Skeletal muscle tissue (tissue), 4 donors: Measurements from ENCODE around the gene GORAB. TPM values are rescaled to one million over a fixed set of nuclear protein-coding genes. Genes with fewer than 3 reads are reported as not detected.
A peak's percentile ranks its signal among the peaks of the same experiment; 100 is the strongest.

Experiments
- H3K27ac ChIP-seq: one replicate; pipeline ENCODE4 v1.7.0; 2013; ENCODE audit warnings: mild to moderate bottlenecking, low read depth, low read length, inconsistent platforms
- H3K27me3 ChIP-seq, 3 donors: one replicate each; pipeline ENCODE4 v1.7.0; 2013; ENCODE audit warnings: low read length in 3 of 3; ENCODE audit not compliant: control insufficient read depth in 3 of 3, insufficient read depth in 3 of 3
- H3K36me3 ChIP-seq, 3 donors: one replicate each; pipeline ENCODE4 v1.7.0; 2013; ENCODE audit warnings: low read length in 3 of 3; ENCODE audit not compliant: control insufficient read depth in 3 of 3, insufficient read depth in 3 of 3
- H3K4me1 ChIP-seq, 3 donors: one replicate each; pipeline ENCODE4 v1.7.0; 2013; ENCODE audit warnings: low read length in 3 of 3, mild to moderate bottlenecking in 3 of 3; ENCODE audit not compliant: control insufficient read depth in 3 of 3, insufficient read depth in 3 of 3
- H3K4me3 ChIP-seq, 3 donors: one replicate each; pipeline ENCODE4 v1.7.0; 2013; ENCODE audit warnings: low read length in 3 of 3
- H3K9ac ChIP-seq, 3 donors: one replicate each; pipeline ENCODE4 v1.7.0; 2013; ENCODE audit warnings: low read length in 3 of 3, mild to moderate bottlenecking in 3 of 3, moderate library complexity in 2 of 3, low read depth in 1 of 3
- H3K9me3 ChIP-seq, 3 donors: one replicate each; pipeline ENCODE4 v1.7.0; 2013; ENCODE audit warnings: low read length in 3 of 3; ENCODE audit not compliant: control insufficient read depth in 3 of 3
- total RNA-seq: library from RNA; depleted of rRNA; stranded (reverse); fragments of >200 nt; gene quantifications from one replicate; pipeline ENCODE4 v1.2.3, GENCODE V29; 2014
- donor health status: Osteomylitis.

GORAB gene
- total RNA-seq, 1 donor from 2014 or later = 9.4 TPM

GRCh38 chr1:170513138-170513537 is 18.8 kb upstream of the GORAB start:
- Histone ChIP-seq H3K27ac (no peak overlapping the region), H3K9ac (no peak overlapping the region), H3K4me1 (no peaks in the 10 kb centered on the region), H3K9me3 (no peaks in the 10 kb centered on the region), H3K4me3 (no peak overlapping the region), H3K36me3 (no peaks in the 10 kb centered on the region), H3K27me3 (no peaks in the 10 kb centered on the region)

GRCh38 chr1:170518185-170518834 is 13.7 kb upstream of the GORAB start:
- Histone ChIP-seq H3K9me3 (no peaks in the 10 kb centered on the region), H3K4me3 (no peak overlapping the region), H3K36me3 (no peaks in the 10 kb centered on the region), H3K9ac (no peak overlapping the region), H3K27me3 (no peaks in the 10 kb centered on the region), H3K27ac (no peak overlapping the region), H3K4me1 (no peaks in the 10 kb centered on the region)

- Histone ChIP-seq H3K4me3 (no peak overlapping the region), H3K4me1 (no peaks in the 10 kb centered on the region), H3K9me3 (no peaks in the 10 kb centered on the region), H3K9ac (no peak overlapping the region), H3K27ac (no peak overlapping the region), H3K36me3 (no peaks in the 10 kb centered on the region), H3K27me3 (no peaks in the 10 kb centered on the region)
These were observed 13.0 kb upstream of the GORAB start for GRCh38 chr1:170518965-170519364.

- Histone ChIP-seq H3K27ac (no peak overlapping the region), H3K27me3 (no peaks in the 10 kb centered on the region), H3K9me3 (no peaks in the 10 kb centered on the region), H3K9ac (no peak overlapping the region), H3K36me3 (no peaks in the 10 kb centered on the region), H3K4me1 (no peaks in the 10 kb centered on the region), H3K4me3 (no peak overlapping the region)
These were observed 11.4 kb upstream of the GORAB start for GRCh38 chr1:170520601-170521000.

GRCh38 chr1:170521818-170522217 is 10.1 kb upstream of the GORAB start:
- no peak overlapping the region for H3K4me3 ChIP-seq
- no peak overlapping the region for H3K27ac ChIP-seq
- no peaks in the 10 kb centered on the region for H3K4me1 ChIP-seq
- no peaks in the 10 kb centered on the region for H3K27me3 ChIP-seq
- H3K36me3 ChIP-seq = no peaks in the 10 kb centered on the region
- no peak overlapping the region for H3K9ac ChIP-seq
- no peaks in the 10 kb centered on the region for H3K9me3 ChIP-seq

- no peaks in the 10 kb centered on the region for H3K36me3 ChIP-seq
- peak overlapping the region; percentile 89 to 98 (median 90) for H3K9ac ChIP-seq
- peak overlapping the region; percentile 85 to 98 (median 95) for H3K4me3 ChIP-seq
- no peaks in the 10 kb centered on the region for H3K27me3 ChIP-seq
- no peaks in the 10 kb centered on the region for H3K9me3 ChIP-seq
- peak overlapping the region; percentile 95 for H3K27ac ChIP-seq
- peaks cover 3 to 13% (median 9%) of the 10 kb centered on the region in 3 donors for H3K4me1 ChIP-seq
These were observed 801 bp upstream of the GORAB start for GRCh38 chr1:170530972-170531757.

GRCh38 chr1:170533298-170533697 is 1.3 kb downstream of the GORAB start:
- H3K4me3 ChIP-seq = peak overlapping the region in 2 of 3 donors; percentile 85 to 98
- no peaks in the 10 kb centered on the region for H3K27me3 ChIP-seq
- H3K36me3 ChIP-seq = no peaks in the 10 kb centered on the region
- peaks cover 7 to 24% (median 21%) of the 10 kb centered on the region in 3 donors for H3K4me1 ChIP-seq
- H3K9me3 ChIP-seq = no peaks in the 10 kb centered on the region
- H3K27ac ChIP-seq = no peak overlapping the region
- peak overlapping the region in 2 of 3 donors; percentile 89 to 98 for H3K9ac ChIP-seq

- Histone ChIP-seq H3K36me3 (peaks cover 0 to 8% (median 7%) of the 10 kb centered on the region in 3 donors), H3K9me3 (no peaks in the 10 kb centered on the region), H3K27ac (no peak overlapping the region), H3K27me3 (no peaks in the 10 kb centered on the region), H3K4me3 (no peak overlapping the region), H3K9ac (no peak overlapping the region), H3K4me1 (peaks cover 7 to 24% (median 21%) of the 10 kb centered on the region in 3 donors)
These were observed 2.7 kb downstream of the GORAB start for GRCh38 chr1:170534626-170535147.

- Histone ChIP-seq H3K27ac (no peak overlapping the region), H3K4me3 (no peak overlapping the region), H3K9ac (no peak overlapping the region), H3K9me3 (no peaks in the 10 kb centered on the region), H3K4me1 (peaks cover 7 to 24% (median 21%) of the 10 kb centered on the region in 3 donors), H3K36me3 (peaks cover 0 to 12% (median 10%) of the 10 kb centered on the region in 3 donors), H3K27me3 (no peaks in the 10 kb centered on the region)
These were observed 3.5 kb downstream of the GORAB start for GRCh38 chr1:170535418-170535817.
